GM06990 (cell line): ENCODE measurements around the gene EFHC1.
A peak's percentile ranks its signal among the peaks of the same experiment; 100 is the strongest.

Source experiments
- DNase-seq: peaks from one replicate; pipeline ENCODE4 v3.0.0-alpha.2; 2011; ENCODE audit not compliant: insufficient read length; ENCODE audit errors: extremely low read depth
- H3K27me3 ChIP-seq: replicated peaks from 2 replicates; pipeline ENCODE4 v1.6.0; 2011; ENCODE audit warnings: low read length; ENCODE audit not compliant: control insufficient read depth, insufficient read depth
- H3K36me3 ChIP-seq: 2 replicates; pipeline ENCODE4 v1.5.1; 2011; ENCODE audit warnings: low read length; ENCODE audit not compliant: control insufficient read depth, insufficient read depth
- H3K4me3 ChIP-seq: replicated peaks from 2 replicates; pipeline ENCODE4 v1.5.1; 2011; ENCODE audit warnings: low read depth, mild to moderate bottlenecking, control low read depth, low read length
- CTCF ChIP-seq: IDR thresholded peaks from 2 replicates; pipeline ENCODE4 v1.5.1; 2011; ENCODE audit warnings: low read length, control low read depth, mild to moderate bottlenecking, inconsistent platforms; ENCODE audit not compliant: insufficient read depth, poor library complexity, severe bottlenecking

The EFHC1 gene

GRCh38 chr6:52570291-52570700 lies 150.2 kb downstream of the EFHC1 start:
- no peaks in the 10 kb centered on the region for H3K27me3 ChIP-seq
- TF ChIP-seq CTCF, result no peak
- no peak for DNase-seq
- H3K4me3 ChIP-seq, result no peak overlapping the region
- H3K36me3 ChIP-seq, result peaks cover 1% of the 10 kb centered on the region

GRCh38 chr6:52571099-52571755 lies 151.1 kb downstream of the EFHC1 start:
- no peak for DNase-seq
- Histone ChIP-seq H3K36me3 (peaks cover 1% of the 10 kb centered on the region), H3K4me3 (no peak overlapping the region), H3K27me3 (no peaks in the 10 kb centered on the region)
- TF ChIP-seq CTCF, result no peak

GRCh38 chr6:52572536-52572935 lies 152.4 kb downstream of the EFHC1 start:
- H3K36me3 ChIP-seq, result peaks cover 1% of the 10 kb centered on the region
- no peaks in the 10 kb centered on the region for H3K27me3 ChIP-seq
- H3K4me3 ChIP-seq, result 0 out of 2 replicates have a peak overlapping the region, but pooled peaks have one; percentile 18
- no peak for DNase-seq
- no peak for TF ChIP-seq CTCF

- Histone ChIP-seq H3K4me3 (peak overlapping the region; percentile 27; the same call in 1 of the 2 replicates), H3K36me3 (peaks cover 1% of the 10 kb centered on the region), H3K27me3 (no peaks in the 10 kb centered on the region)
- DNase-seq, result no peak
- no peak for TF ChIP-seq CTCF
Observed at GRCh38 chr6:52573295-52573694, 153.2 kb downstream of the EFHC1 start.
